Measurements from ENCODE around the gene SWI5. TPM values are rescaled to one million over a fixed set of nuclear protein-coding genes. Genes with fewer than 3 reads are reported as not detected.

Gene SWI5
- total and polyA plus RNA-seq, 2 experiments from 2014 or later, result 26.6 to 42.5 TPM

GRCh38 chr9:128252317-128253139, 23.5 kb upstream of the SWI5 start:
- Mint-ChIP-seq H3K4me1 (peaks cover 33% of the 10 kb centered on the region), H3K27me3 (ENCODE audit: insufficient read depth, low read depth, poor library complexity) (peaks cover 19% of the 10 kb centered on the region), H3K4me3 (peak overlapping the region; percentile 87; the same call in 1 of the 3 replicates), H3K36me3 (ENCODE audit: low read depth) (peaks cover 11% of the 10 kb centered on the region), H3K9me3 (no peaks in the 10 kb centered on the region; the same call in 2 of the 3 replicates), H3K27ac (no peak overlapping the region)
- Histone ChIP-seq H3K27me3 (ENCODE audit: insufficient read depth) (no peaks in the 10 kb centered on the region), H3K79me2 (replicated peaks; ENCODE audit: insufficient read depth) (0 out of 2 replicates have a peak, but pooled peaks cover 6% of the 10 kb centered on the region), H3F3A (replicated peaks; ENCODE audit: low read depth) (peaks cover 13% of the 10 kb centered on the region; the same call in 1 of the 2 replicates), H3K27ac (ENCODE audit: low read depth) (no peak overlapping the region), H3K4me3 (no peak overlapping the region), H2AFZ (no peak overlapping the region), H3K9me2 (ENCODE audit: insufficient read depth) (no peaks in the 10 kb centered on the region), H3K36me3 (ENCODE audit: insufficient read depth) (peaks cover 4% of the 10 kb centered on the region; the same call in 1 of the 2 replicates), H3K4me2 (no peak overlapping the region), H4K20me1 (replicated peaks; ENCODE audit: insufficient read depth) (peaks cover 6% of the 10 kb centered on the region), H3K4me1 (ENCODE audit: insufficient read depth) (peaks cover 14% of the 10 kb centered on the region)
- TF ChIP-seq ZNF462 (CRISPR knock-in tag; IDR thresholded peaks at IDR 0.05), result no peak
- no peak for TF ChIP-seq ZNF331 (CRISPR knock-in tag; IDR thresholded peaks at IDR 0.05; ENCODE audit: low read depth)
- no peak for TF ChIP-seq EZH2phosphoT487 (IDR thresholded peaks at IDR 0.05; ENCODE audit: unreplicated experiment)
- no peak for TF ChIP-seq POLR2AphosphoS5 (IDR thresholded peaks at IDR 0.05; ENCODE audit: low read depth)
- TF ChIP-seq JUNB (IDR thresholded peaks at IDR 0.05; ENCODE audit: unreplicated experiment), result no peak
- TF ChIP-seq STAT1 (IDR thresholded peaks at IDR 0.05; ENCODE audit: unreplicated experiment), result no peak
- no peak for TF ChIP-seq NANOG (IDR thresholded peaks at IDR 0.05; ENCODE audit: borderline replicate concordance)
- no peak for TF ChIP-seq CTCF (conservative IDR thresholded peaks at IDR 0.05; ENCODE audit: low read depth in 2 of 2)
- no peak for TF ChIP-seq ETS1 (IDR thresholded peaks at IDR 0.05)
- no peak for TF ChIP-seq EZH2 (IDR thresholded peaks at IDR 0.05; ENCODE audit: low read depth, unreplicated experiment)
- no peak for TF ChIP-seq ZNF114 (CRISPR knock-in tag; IDR thresholded peaks at IDR 0.05)
- no peak for TF ChIP-seq REST (IDR thresholded peaks at IDR 0.05; ENCODE audit: unreplicated experiment)
- no peak for TF ChIP-seq CREB1 (CRISPR knock-in tag; IDR thresholded peaks at IDR 0.05; ENCODE audit: low read depth)
- no peak for DNase-seq (ENCODE audit: low spot score)
- ATAC-seq, result no peak
